Measurements from ENCODE around the gene EGFR.

EGFR gene

GRCh38 chr7:55026086-55026790 is 7.4 kb downstream of the EGFR start:
- H3K18ac ChIP-seq (ENCODE audit: low read length), result no peak overlapping the region
- H3K9ac ChIP-seq (ENCODE audit: low read depth, low read length, poor library complexity), result no peak overlapping the region
- H3K23ac ChIP-seq (ENCODE audit: low read depth, low read length, poor library complexity), result no peak overlapping the region
- no peak for DNase-seq (ENCODE audit: low spot score)
- H4K8ac ChIP-seq (ENCODE audit: low read depth, low read length), result no peak overlapping the region
- H3K4me1 ChIP-seq (ENCODE audit: control insufficient read depth in 2 of 2, insufficient read depth in 1 of 2, low read depth in 1 of 2, low read length in 2 of 2), result no peaks in the 10 kb centered on the region
- no CpG with 5 or more reads among the region's 11 CpGs for WGBS, 2 donors (ENCODE audit: extremely low coverage in 2 of 2, insufficient read length in 2 of 2, insufficient replicate concordance in 1 of 2)
- H3K9me3 ChIP-seq (replicated peaks in 1 of 2; ENCODE audit: control insufficient read depth in 2 of 2, insufficient read depth in 1 of 2, low read depth in 1 of 2, low read length in 2 of 2), result no peaks in the 10 kb centered on the region
- no peak overlapping the region for H3K4me2 ChIP-seq (ENCODE audit: insufficient read depth, low read length, poor library complexity, severe bottlenecking)
- no peak overlapping the region for H3K27ac ChIP-seq (replicated peaks; ENCODE audit: low read length)
- no peaks in the 10 kb centered on the region for H3K79me1 ChIP-seq (ENCODE audit: low read depth, low read length)
- no peak overlapping the region for H2BK120ac ChIP-seq (ENCODE audit: low read depth, low read length)
- no peak overlapping the region for H2BK12ac ChIP-seq (ENCODE audit: low read length)
- H3K36me3 ChIP-seq (replicated peaks in 1 of 2; ENCODE audit: control insufficient read depth in 2 of 2, insufficient read depth in 2 of 2, low read length in 2 of 2), result no peaks in the 10 kb centered on the region
- H2AK5ac ChIP-seq (ENCODE audit: low read depth, low read length), result no peak overlapping the region
- no peak overlapping the region for H3K14ac ChIP-seq (ENCODE audit: low read length)
- H3K4me3 ChIP-seq (ENCODE audit: low read length in 2 of 2), result no peak overlapping the region
- H3K27me3 ChIP-seq (ENCODE audit: control insufficient read depth in 3 of 3, insufficient read depth in 3 of 3, low read depth in 1 of 3, low read length in 3 of 3), result peaks cover 0 to 4% (median 0%) of the 10 kb centered on the region in 3 experiments
- H2BK5ac ChIP-seq (ENCODE audit: low read length), result no peak overlapping the region
- H4K91ac ChIP-seq (ENCODE audit: low read depth, low read length, poor library complexity), result no peak overlapping the region
- no peak overlapping the region for H2BK15ac ChIP-seq (ENCODE audit: low read length)
- no peak overlapping the region for H2AFZ ChIP-seq (ENCODE audit: low read length)
- H3K4ac ChIP-seq (ENCODE audit: low read length), result no peak overlapping the region

GRCh38 chr7:55026867-55027490 is 8.2 kb downstream of the EGFR start:
- DNase-seq (ENCODE audit: low spot score), result no peak
- Histone ChIP-seq H3K14ac (ENCODE audit: low read length) (no peak overlapping the region), H3K27me3 (ENCODE audit: control insufficient read depth in 3 of 3, insufficient read depth in 3 of 3, low read depth in 1 of 3, low read length in 3 of 3) (no peaks in the 10 kb centered on the region), H3K36me3 (replicated peaks in 1 of 2; ENCODE audit: control insufficient read depth in 2 of 2, insufficient read depth in 2 of 2, low read length in 2 of 2) (no peaks in the 10 kb centered on the region), H3K9ac (ENCODE audit: low read depth, low read length, poor library complexity) (no peak overlapping the region), H2BK120ac (ENCODE audit: low read depth, low read length) (no peak overlapping the region), H4K91ac (ENCODE audit: low read depth, low read length, poor library complexity) (no peak overlapping the region), H2BK15ac (ENCODE audit: low read length) (no peak overlapping the region), H2AK5ac (ENCODE audit: low read depth, low read length) (no peak overlapping the region), H3K4me3 (ENCODE audit: low read length in 2 of 2) (no peak overlapping the region), H3K4me1 (ENCODE audit: control insufficient read depth in 2 of 2, insufficient read depth in 1 of 2, low read depth in 1 of 2, low read length in 2 of 2) (no peaks in the 10 kb centered on the region), H3K4ac (ENCODE audit: low read length) (no peak overlapping the region), H3K23ac (ENCODE audit: low read depth, low read length, poor library complexity) (no peak overlapping the region), H2BK12ac (ENCODE audit: low read length) (no peak overlapping the region), H4K8ac (ENCODE audit: low read depth, low read length) (no peak overlapping the region), H3K79me1 (ENCODE audit: low read depth, low read length) (no peaks in the 10 kb centered on the region), H2AFZ (ENCODE audit: low read length) (no peak overlapping the region), H3K18ac (ENCODE audit: low read length) (no peak overlapping the region), H3K9me3 (replicated peaks in 1 of 2; ENCODE audit: control insufficient read depth in 2 of 2, insufficient read depth in 1 of 2, low read depth in 1 of 2, low read length in 2 of 2) (no peaks in the 10 kb centered on the region), H2BK5ac (ENCODE audit: low read length) (no peak overlapping the region), H3K27ac (replicated peaks; ENCODE audit: low read length) (no peak overlapping the region), H3K4me2 (ENCODE audit: insufficient read depth, low read length, poor library complexity, severe bottlenecking) (no peak overlapping the region)
- WGBS, 2 donors (ENCODE audit: extremely low coverage in 2 of 2, insufficient read length in 2 of 2, insufficient replicate concordance in 1 of 2), result no CpG with 5 or more reads among the region's 4 CpGs

GRCh38 chr7:55028011-55028410 is 9.2 kb downstream of the EGFR start:
- Histone ChIP-seq H3K27ac (replicated peaks; ENCODE audit: low read length) (no peak overlapping the region), H3K79me1 (ENCODE audit: low read depth, low read length) (no peaks in the 10 kb centered on the region), H4K91ac (ENCODE audit: low read depth, low read length, poor library complexity) (no peak overlapping the region), H3K4me1 (ENCODE audit: control insufficient read depth in 2 of 2, insufficient read depth in 1 of 2, low read depth in 1 of 2, low read length in 2 of 2) (no peaks in the 10 kb centered on the region), H3K4me3 (ENCODE audit: low read length in 2 of 2) (no peak overlapping the region), H3K23ac (ENCODE audit: low read depth, low read length, poor library complexity) (no peak overlapping the region), H3K18ac (ENCODE audit: low read length) (no peak overlapping the region), H2BK12ac (ENCODE audit: low read length) (no peak overlapping the region), H3K9ac (ENCODE audit: low read depth, low read length, poor library complexity) (no peak overlapping the region), H2AFZ (ENCODE audit: low read length) (no peak overlapping the region), H3K27me3 (ENCODE audit: control insufficient read depth in 3 of 3, insufficient read depth in 3 of 3, low read depth in 1 of 3, low read length in 3 of 3) (no peaks in the 10 kb centered on the region), H2BK5ac (ENCODE audit: low read length) (no peak overlapping the region), H3K4me2 (ENCODE audit: insufficient read depth, low read length, poor library complexity, severe bottlenecking) (no peak overlapping the region), H3K9me3 (replicated peaks in 1 of 2; ENCODE audit: control insufficient read depth in 2 of 2, insufficient read depth in 1 of 2, low read depth in 1 of 2, low read length in 2 of 2) (no peaks in the 10 kb centered on the region), H3K36me3 (replicated peaks in 1 of 2; ENCODE audit: control insufficient read depth in 2 of 2, insufficient read depth in 2 of 2, low read length in 2 of 2) (no peaks in the 10 kb centered on the region), H2BK15ac (ENCODE audit: low read length) (no peak overlapping the region), H3K4ac (ENCODE audit: low read length) (no peak overlapping the region), H2AK5ac (ENCODE audit: low read depth, low read length) (no peak overlapping the region), H3K14ac (ENCODE audit: low read length) (no peak overlapping the region), H4K8ac (ENCODE audit: low read depth, low read length) (no peak overlapping the region), H2BK120ac (ENCODE audit: low read depth, low read length) (no peak overlapping the region)
- no peak for DNase-seq (ENCODE audit: low spot score)
- no CpG with 5 or more reads among the region's 3 CpGs for WGBS, 2 donors (ENCODE audit: extremely low coverage in 2 of 2, insufficient read length in 2 of 2, insufficient replicate concordance in 1 of 2)

GRCh38 chr7:55030314-55030713 is 11.5 kb downstream of the EGFR start:
- Histone ChIP-seq H3K14ac (ENCODE audit: low read length) (no peak overlapping the region), H3K9me3 (replicated peaks in 1 of 2; ENCODE audit: control insufficient read depth in 2 of 2, insufficient read depth in 1 of 2, low read depth in 1 of 2, low read length in 2 of 2) (no peaks in the 10 kb centered on the region), H3K27ac (replicated peaks; ENCODE audit: low read length) (no peak overlapping the region), H4K8ac (ENCODE audit: low read depth, low read length) (no peak overlapping the region), H2BK15ac (ENCODE audit: low read length) (no peak overlapping the region), H2AK5ac (ENCODE audit: low read depth, low read length) (no peak overlapping the region), H3K27me3 (ENCODE audit: control insufficient read depth in 3 of 3, insufficient read depth in 3 of 3, low read depth in 1 of 3, low read length in 3 of 3) (no peaks in the 10 kb centered on the region), H3K18ac (ENCODE audit: low read length) (no peak overlapping the region), H3K4me2 (ENCODE audit: insufficient read depth, low read length, poor library complexity, severe bottlenecking) (no peak overlapping the region), H3K4ac (ENCODE audit: low read length) (no peak overlapping the region), H3K36me3 (replicated peaks in 1 of 2; ENCODE audit: control insufficient read depth in 2 of 2, insufficient read depth in 2 of 2, low read length in 2 of 2) (no peaks in the 10 kb centered on the region), H3K9ac (ENCODE audit: low read depth, low read length, poor library complexity) (no peak overlapping the region), H2AFZ (ENCODE audit: low read length) (no peak overlapping the region), H3K79me1 (ENCODE audit: low read depth, low read length) (peaks cover 3% of the 10 kb centered on the region), H2BK120ac (ENCODE audit: low read depth, low read length) (no peak overlapping the region), H3K23ac (ENCODE audit: low read depth, low read length, poor library complexity) (no peak overlapping the region), H3K4me3 (ENCODE audit: low read length in 2 of 2) (no peak overlapping the region), H3K4me1 (ENCODE audit: control insufficient read depth in 2 of 2, insufficient read depth in 1 of 2, low read depth in 1 of 2, low read length in 2 of 2) (no peaks in the 10 kb centered on the region), H2BK5ac (ENCODE audit: low read length) (no peak overlapping the region), H4K91ac (ENCODE audit: low read depth, low read length, poor library complexity) (no peak overlapping the region), H2BK12ac (ENCODE audit: low read length) (no peak overlapping the region)
- DNase-seq (ENCODE audit: low spot score), result no peak
- WGBS, 2 donors (ENCODE audit: extremely low coverage in 2 of 2, insufficient read length in 2 of 2, insufficient replicate concordance in 1 of 2), result no CpG with 5 or more reads among the region's 1 CpG
